GM12872 (cell line): ENCODE results near the gene KMT2D.
A peak's percentile ranks its signal among the peaks of the same experiment; 100 is the strongest.

Source experiments
- CTCF ChIP-seq: IDR thresholded peaks from 3 replicates; pipeline ENCODE4 v1.5.1; 2011; ENCODE audit warnings: low read depth, mild to moderate bottlenecking, low read length, moderate library complexity; ENCODE audit not compliant: insufficient read depth

The KMT2D gene

DNA sequence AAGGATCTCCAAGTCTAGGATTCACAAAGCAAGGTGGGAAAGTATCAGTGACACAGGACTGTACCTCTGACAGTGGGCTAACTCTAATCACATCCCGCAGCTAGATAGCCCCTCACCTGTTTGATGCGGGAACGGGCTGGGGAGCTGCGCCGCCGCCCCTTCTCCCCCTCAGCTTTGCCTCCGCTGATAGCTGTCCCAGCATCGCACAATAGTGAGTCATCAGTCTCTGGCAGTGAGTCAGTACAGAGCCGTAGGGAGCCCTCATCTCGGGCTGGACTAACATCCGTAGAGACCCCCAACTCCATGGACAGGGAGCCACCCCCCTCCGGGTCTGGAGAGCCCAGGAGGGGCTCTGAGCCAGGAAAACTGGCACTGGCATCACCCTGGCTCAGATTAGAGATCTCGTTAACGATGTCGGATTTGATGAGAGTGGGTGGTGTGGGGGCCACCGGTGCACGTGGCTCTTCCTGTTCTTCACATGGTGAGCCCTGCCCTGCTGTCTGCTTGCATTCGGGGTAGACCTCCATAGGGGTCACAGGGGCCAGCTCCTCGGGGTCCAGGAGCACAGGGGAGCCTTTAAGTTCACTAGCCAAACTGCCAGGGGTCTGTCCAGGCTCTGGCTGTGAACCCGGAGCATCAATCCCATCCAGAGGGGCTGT is 10.9 kb downstream of the KMT2D start:
- no peak for TF ChIP-seq CTCF

DNA sequence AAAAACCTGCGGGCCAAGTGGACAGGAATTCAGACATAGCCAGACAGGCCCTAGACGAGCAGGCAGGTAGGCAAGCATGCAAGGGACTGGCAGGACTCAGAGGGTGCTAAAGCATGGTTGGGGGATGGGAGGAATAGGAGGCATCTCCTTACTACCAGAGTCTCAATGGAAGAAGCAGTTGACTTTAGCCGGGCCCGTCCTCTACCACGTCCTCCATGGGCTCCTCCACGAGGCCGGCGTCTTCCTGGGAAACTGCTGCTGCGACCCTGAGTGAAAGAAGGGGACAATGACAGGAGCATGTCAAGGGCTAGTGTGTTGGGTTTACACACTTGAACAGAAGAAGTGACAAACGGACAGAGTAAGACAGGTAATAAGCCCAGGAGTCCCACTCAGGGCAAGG is 11.6 kb downstream of the KMT2D start:
- TF ChIP-seq CTCF = no peak

- no peak for TF ChIP-seq CTCF
Measured at GRCh38 chr12:49046129-49046895, 14.3 kb downstream of the KMT2D start.

DNA sequence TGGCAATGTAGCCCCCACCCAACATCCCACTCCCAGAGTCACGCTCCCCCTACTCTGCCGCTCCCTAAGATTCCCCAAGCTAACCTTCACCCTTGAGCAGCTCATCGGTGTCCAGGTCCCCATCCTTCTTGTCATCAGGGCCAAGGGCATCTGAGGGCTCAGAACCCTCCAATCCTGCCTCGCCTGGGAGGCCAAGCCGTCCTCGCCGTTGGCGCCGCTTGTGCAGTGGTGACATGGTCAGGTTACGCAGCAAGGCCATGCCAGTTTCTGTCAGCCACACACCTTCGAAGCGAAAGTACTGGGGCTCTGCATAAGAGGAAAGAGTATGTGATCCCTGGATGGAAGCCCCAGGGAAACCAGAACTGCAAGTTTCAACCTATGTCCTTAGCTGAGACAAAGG is 15.9 kb downstream of the KMT2D start:
- TF ChIP-seq CTCF = no peak

DNA sequence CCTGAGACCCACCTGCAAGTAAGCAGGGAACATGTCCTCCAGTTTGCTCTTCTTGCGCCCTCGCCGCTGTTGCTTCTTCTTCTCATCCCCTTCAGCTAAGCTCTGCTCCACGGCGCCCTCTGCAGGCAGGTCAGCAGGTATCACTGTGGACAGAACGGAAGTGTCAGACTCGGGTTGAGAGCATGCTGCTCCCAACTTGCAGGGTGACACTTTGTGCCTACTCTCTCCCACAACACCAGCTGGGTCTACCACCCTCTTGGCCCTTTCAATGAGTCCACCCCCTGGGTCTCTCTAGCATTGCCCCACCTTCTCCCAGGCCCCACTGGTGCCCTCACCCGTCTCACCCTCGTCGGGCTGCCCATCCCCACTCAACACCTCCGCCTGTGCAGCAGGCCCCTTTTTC is 16.7 kb downstream of the KMT2D start:
- peak; percentile 87 for TF ChIP-seq CTCF

- TF ChIP-seq CTCF = no peak
Measured at GRCh38 chr12:49043241-49043640, 17.4 kb downstream of the KMT2D start.

DNA sequence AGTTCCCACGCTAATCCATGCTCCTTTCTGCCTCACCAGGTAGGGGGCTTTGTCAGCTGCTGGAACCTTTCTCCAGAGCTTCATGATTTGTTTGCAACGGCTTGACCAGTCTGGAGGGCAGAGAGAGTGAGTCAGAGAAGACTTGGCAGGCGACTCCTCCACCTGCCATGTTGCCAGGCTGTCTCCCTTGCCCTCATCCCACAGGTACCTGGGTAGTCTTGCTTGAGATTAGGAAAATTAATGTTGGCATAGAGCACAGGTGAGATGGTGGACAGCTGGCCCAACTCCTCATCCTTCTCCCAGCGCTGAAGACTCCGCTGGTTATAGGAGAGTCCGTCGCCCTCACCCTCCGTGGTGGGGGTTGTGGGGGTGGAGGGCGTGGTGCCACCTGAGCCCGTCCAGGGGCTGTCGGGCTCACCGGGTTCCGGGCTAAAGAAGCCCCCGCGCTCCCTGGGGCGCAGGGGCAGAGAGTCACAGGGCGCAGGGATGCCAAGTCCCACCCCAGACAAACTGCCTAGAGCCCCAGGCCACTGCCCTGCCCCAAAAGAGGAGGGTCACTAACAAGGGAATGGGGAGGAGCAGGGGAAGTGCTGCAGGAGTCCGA is 18.6 kb downstream of the KMT2D start:
- TF ChIP-seq CTCF = no peak
